HG03045 (cell line): Measurements from ENCODE around the gene TBC1D19.
"Not testable (repeated sequence)": the region's sequence is repeated elsewhere in the genome, so short reads cannot be mapped to it uniquely, and the experiment has no call there.

Experiments
- ATAC-seq: cut with Tn5 transposase; IDR thresholded peaks from one replicate; pipeline ENCODE4 v1.9.1; 2021; ENCODE audit warnings: mild to moderate bottlenecking, moderate library complexity; ENCODE audit not compliant: unreplicated experiment

Gene TBC1D19

GRCh38 chr4:26594778-26595177 lies 10.9 kb downstream of the TBC1D19 start:
- no peak for ATAC-seq

GRCh38 chr4:26596843-26597242 lies 13.0 kb downstream of the TBC1D19 start:
- ATAC-seq: no peak

GRCh38 chr4:26601204-26601603 lies 17.3 kb downstream of the TBC1D19 start:
- ATAC-seq: no peak

- ATAC-seq: no peak
Measured at GRCh38 chr4:26607776-26608175, 23.9 kb downstream of the TBC1D19 start.

- ATAC-seq: no peak
Measured at GRCh38 chr4:26609391-26609790, 25.5 kb downstream of the TBC1D19 start.

- no peak for ATAC-seq
Measured at GRCh38 chr4:26609868-26610267, 26.0 kb downstream of the TBC1D19 start.

GRCh38 chr4:26611372-26611771 lies 27.5 kb downstream of the TBC1D19 start:
- ATAC-seq: no peak

- ATAC-seq: no peak
Measured at GRCh38 chr4:26611885-26612284, 28.0 kb downstream of the TBC1D19 start.

- no peak for ATAC-seq
Measured at GRCh38 chr4:26613237-26613636, 29.4 kb downstream of the TBC1D19 start.

- ATAC-seq: no peak
Measured at GRCh38 chr4:26613735-26614134, 29.9 kb downstream of the TBC1D19 start.

- ATAC-seq: no peak
Measured at GRCh38 chr4:26619784-26620183, 35.9 kb downstream of the TBC1D19 start.

GRCh38 chr4:26621366-26621765 lies 37.5 kb downstream of the TBC1D19 start:
- ATAC-seq: no peak

- ATAC-seq: no peak
Measured at GRCh38 chr4:26622913-26623312, 39.0 kb downstream of the TBC1D19 start.

- not testable (repeated sequence) for ATAC-seq
Measured at GRCh38 chr4:26626658-26627057, 42.8 kb downstream of the TBC1D19 start.

- ATAC-seq: no peak
Measured at GRCh38 chr4:26632916-26633315, 49.0 kb downstream of the TBC1D19 start.

GRCh38 chr4:26634237-26634636 lies 50.4 kb downstream of the TBC1D19 start:
- ATAC-seq: no peak

GRCh38 chr4:26636458-26636857 lies 52.6 kb downstream of the TBC1D19 start:
- ATAC-seq: no peak

GRCh38 chr4:26640639-26641038 lies 56.8 kb downstream of the TBC1D19 start:
- ATAC-seq: not testable (repeated sequence)

GRCh38 chr4:26647523-26648224 lies 63.8 kb downstream of the TBC1D19 start:
- ATAC-seq: no peak

GRCh38 chr4:26648260-26648659 lies 64.4 kb downstream of the TBC1D19 start:
- ATAC-seq: no peak

- ATAC-seq: no peak
Measured at GRCh38 chr4:26660261-26660660, 76.4 kb downstream of the TBC1D19 start.

- ATAC-seq: no peak
Measured at GRCh38 chr4:26663888-26664287, 80.0 kb downstream of the TBC1D19 start.

- ATAC-seq: no peak
Measured at GRCh38 chr4:26670903-26671537, 87.1 kb downstream of the TBC1D19 start.
